Endodermal cell (in vitro differentiated cells): Measurements from ENCODE around the gene MED17. TPM values are rescaled to one million over a fixed set of nuclear protein-coding genes. Genes with fewer than 3 reads are reported as not detected.
"Not testable (repeated sequence)": the region's sequence is repeated elsewhere in the genome, so short reads cannot be mapped to it uniquely, and the experiment has no call there.

Source experiments
- DNase-seq: peaks from one replicate; pipeline ENCODE4 v3.0.0-alpha.2; 2017
- H3K27ac ChIP-seq: 2 replicates; pipeline ENCODE4 v1.5.1; 2013; ENCODE audit warnings: mild to moderate bottlenecking, low read depth, low read length, moderate library complexity
- H3K27me3 ChIP-seq: 2 replicates; pipeline ENCODE4 v1.6.1; 2013; ENCODE audit warnings: mild to moderate bottlenecking, low read length, moderate library complexity; ENCODE audit not compliant: insufficient read depth, control insufficient read depth, poor library complexity, severe bottlenecking
- H3K36me3 ChIP-seq: 2 replicates; pipeline ENCODE4 v1.7.0; 2013; ENCODE audit warnings: mild to moderate bottlenecking, low read length, moderate library complexity; ENCODE audit not compliant: control insufficient read depth, insufficient read depth
- H3K4me1 ChIP-seq: one replicate; pipeline ENCODE4 v1.7.0; 2013; ENCODE audit warnings: low read length; ENCODE audit not compliant: control insufficient read depth, insufficient read depth
- H3K4me3 ChIP-seq: 2 replicates; pipeline ENCODE4 v1.5.1; 2013; ENCODE audit warnings: mild to moderate bottlenecking, low read length, moderate library complexity
- H3K9ac ChIP-seq: 2 replicates; pipeline ENCODE4 v1.6.1; 2013; ENCODE audit warnings: mild to moderate bottlenecking, low read length, moderate library complexity; ENCODE audit not compliant: poor library complexity, severe bottlenecking; ENCODE audit errors: extremely low read depth
- H3K9me3 ChIP-seq: 2 replicates; pipeline ENCODE4 v1.6.1; 2013; ENCODE audit warnings: mild to moderate bottlenecking, low read length, moderate library complexity; ENCODE audit not compliant: control insufficient read depth
- H3K27ac Mint-ChIP-seq: 2 replicates; pipeline ENCODE4 v1.8.0; 2020; ENCODE audit warnings: mixed read lengths
- H3K27me3 Mint-ChIP-seq: 2 replicates; pipeline ENCODE4 v1.8.0; 2021; ENCODE audit warnings: mild to moderate bottlenecking, mixed read lengths; ENCODE audit not compliant: insufficient read depth
- H3K36me3 Mint-ChIP-seq: 2 replicates; pipeline ENCODE4 v1.8.0; 2020; ENCODE audit warnings: low read depth, mixed read lengths
- H3K4me1 Mint-ChIP-seq: 2 replicates; pipeline ENCODE4 v1.8.0; 2020; ENCODE audit warnings: mixed read lengths
- H3K4me3 Mint-ChIP-seq: 2 replicates; pipeline ENCODE4 v1.8.0; 2020; ENCODE audit warnings: mild to moderate bottlenecking, moderate library complexity, mixed read lengths
- H3K9me3 Mint-ChIP-seq: 2 replicates; pipeline ENCODE4 v1.8.0; 2020; ENCODE audit warnings: mild to moderate bottlenecking, mixed read lengths
- WGBS, 2 experiments: methylation state at CpG; one replicate each; pipeline versions ENCODE4 v1.1.5 to v1.1.7; 2013; ENCODE audit warnings: missing lambda C conversion rate in 2 of 2, mixed read lengths in 1 of 2; ENCODE audit not compliant: insufficient coverage in 1 of 2, insufficient read length in 1 of 2; 5-methylcytosine and 5-hydroxymethylcytosine counted together
- total RNA-seq, 2 donors: library from RNA; stranded (reverse); fragmentation: NEBNext Ultra II Directional in 1 of 2; extraction: Animal tissue kit (Norgen Biotek cat#: 25700) in 1 of 2; gene quantifications; 2 replicates in 1 of 2; 3 replicates in 1 of 2; pipeline ENCODE4 v1.2.1, GENCODE V29; 2021
- TF ChIP-seq, protein P1 (sequence below): fragments of 200-600 bp; sonication (generic); conservative IDR thresholded peaks from 2 replicates; pipeline ENCODE4 v1.5.0; 2021; ENCODE audit warnings: antibody characterized with exemption, mild to moderate bottlenecking

MED17 gene
- total RNA-seq, 2 donors from 2014 or later = 40.6 to 46.2 TPM

DNA sequence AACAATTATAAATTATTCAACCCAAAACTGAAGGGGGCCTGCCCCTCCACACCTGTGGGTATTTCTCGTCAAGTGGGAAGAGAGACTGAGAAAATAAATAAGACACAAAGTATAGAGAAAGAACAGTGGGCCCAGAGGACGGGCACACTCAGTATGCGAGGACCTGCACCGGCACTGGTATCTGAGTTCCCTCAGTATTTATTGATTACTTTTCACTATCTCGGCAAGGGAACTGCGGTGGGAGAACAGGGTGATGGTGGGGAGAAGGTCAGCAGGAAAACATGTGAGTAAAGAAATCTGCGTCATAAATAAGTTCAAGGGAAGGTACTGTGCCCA is 39.4 kb upstream of the MED17 start:
- no peaks in the 10 kb centered on the region for H3K9me3 ChIP-seq
- no peak for DNase-seq
- peak overlapping the region; percentile 50 for H3K27ac Mint-ChIP-seq

DNA sequence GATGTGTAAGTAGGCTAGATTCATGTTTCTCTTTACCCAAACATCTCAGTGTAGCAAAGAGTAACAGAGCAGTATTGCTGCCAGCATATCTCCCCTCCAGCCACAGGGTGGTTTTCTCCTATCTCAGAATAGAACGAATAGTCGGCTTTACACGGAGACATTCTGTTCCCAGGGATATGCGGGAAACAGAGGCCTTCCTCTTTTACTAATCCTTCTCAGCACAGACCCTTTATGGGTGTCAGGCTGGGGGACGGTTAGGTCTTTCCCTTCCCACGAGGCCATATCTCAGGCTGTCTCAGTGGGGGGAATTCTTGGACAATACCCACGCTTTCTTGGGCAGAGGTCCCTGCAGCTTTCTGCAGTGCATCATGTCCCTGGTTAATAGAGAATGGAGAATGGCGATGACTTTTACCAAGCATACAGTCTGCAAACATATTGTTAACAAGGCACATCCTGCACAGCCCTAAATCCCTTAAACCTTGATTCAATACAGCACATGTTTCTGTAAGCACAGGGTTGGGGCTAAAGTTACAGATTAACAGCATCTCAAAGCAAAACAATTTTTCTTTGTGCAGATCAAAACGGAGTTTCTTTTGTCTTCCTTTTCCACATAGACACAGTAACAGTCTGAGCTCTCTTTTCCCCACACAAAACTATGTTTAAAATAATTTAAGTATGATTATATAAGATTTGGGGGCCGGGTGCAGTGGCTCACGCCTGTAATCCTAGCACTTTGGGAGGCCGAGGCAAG is 38.9 kb upstream of the MED17 start:
- peak overlapping the region; percentile 50 for H3K27ac Mint-ChIP-seq
- peak overlapping the region; percentile 10 for H3K27ac ChIP-seq
- peak; percentile 63 for DNase-seq
- not testable (repeated sequence) for H3K9ac ChIP-seq, H3K4me1 ChIP-seq, H3K27me3 Mint-ChIP-seq, H3K27me3 ChIP-seq, H3K9me3 ChIP-seq, H3K36me3 Mint-ChIP-seq, H3K9me3 Mint-ChIP-seq
- H3K4me3 ChIP-seq = peak overlapping the region; percentile 61
- peak overlapping the region; percentile 2 for H3K4me3 Mint-ChIP-seq
- WGBS, 2 experiments = 48 to 59% methylated on average over 7 to 12 of the region's 12 CpGs
- peaks cover 19% of the 10 kb centered on the region for H3K36me3 ChIP-seq
- peaks cover 16% of the 10 kb centered on the region for H3K4me1 Mint-ChIP-seq
- TF ChIP-seq, protein P1, sequence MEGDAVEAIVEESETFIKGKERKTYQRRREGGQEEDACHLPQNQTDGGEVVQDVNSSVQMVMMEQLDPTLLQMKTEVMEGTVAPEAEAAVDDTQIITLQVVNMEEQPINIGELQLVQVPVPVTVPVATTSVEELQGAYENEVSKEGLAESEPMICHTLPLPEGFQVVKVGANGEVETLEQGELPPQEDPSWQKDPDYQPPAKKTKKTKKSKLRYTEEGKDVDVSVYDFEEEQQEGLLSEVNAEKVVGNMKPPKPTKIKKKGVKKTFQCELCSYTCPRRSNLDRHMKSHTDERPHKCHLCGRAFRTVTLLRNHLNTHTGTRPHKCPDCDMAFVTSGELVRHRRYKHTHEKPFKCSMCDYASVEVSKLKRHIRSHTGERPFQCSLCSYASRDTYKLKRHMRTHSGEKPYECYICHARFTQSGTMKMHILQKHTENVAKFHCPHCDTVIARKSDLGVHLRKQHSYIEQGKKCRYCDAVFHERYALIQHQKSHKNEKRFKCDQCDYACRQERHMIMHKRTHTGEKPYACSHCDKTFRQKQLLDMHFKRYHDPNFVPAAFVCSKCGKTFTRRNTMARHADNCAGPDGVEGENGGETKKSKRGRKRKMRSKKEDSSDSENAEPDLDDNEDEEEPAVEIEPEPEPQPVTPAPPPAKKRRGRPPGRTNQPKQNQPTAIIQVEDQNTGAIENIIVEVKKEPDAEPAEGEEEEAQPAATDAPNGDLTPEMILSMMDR = peak; percentile 32

More for the DNA sequence above, 39.4 kb upstream of the MED17 start:
- peaks cover 9% of the 10 kb centered on the region for H3K4me1 ChIP-seq
- H3K4me3 ChIP-seq = peak overlapping the region; percentile 61
- no peak overlapping the region for H3K9ac ChIP-seq
- no peaks in the 10 kb centered on the region for H3K27me3 ChIP-seq
- peak overlapping the region; percentile 10 for H3K27ac ChIP-seq
- H3K27me3 Mint-ChIP-seq = no peaks in the 10 kb centered on the region
- no peak overlapping the region for H3K4me3 Mint-ChIP-seq
- 68 to 76% methylated on average over 4 to 7 of the region's 7 CpGs for WGBS, 2 experiments
- no peaks in the 10 kb centered on the region for H3K9me3 Mint-ChIP-seq
- TF ChIP-seq, protein P1 = no peak
- peaks cover 17% of the 10 kb centered on the region for H3K36me3 ChIP-seq
- peaks cover 17% of the 10 kb centered on the region for H3K4me1 Mint-ChIP-seq
- peaks cover 10% of the 10 kb centered on the region for H3K36me3 Mint-ChIP-seq

DNA sequence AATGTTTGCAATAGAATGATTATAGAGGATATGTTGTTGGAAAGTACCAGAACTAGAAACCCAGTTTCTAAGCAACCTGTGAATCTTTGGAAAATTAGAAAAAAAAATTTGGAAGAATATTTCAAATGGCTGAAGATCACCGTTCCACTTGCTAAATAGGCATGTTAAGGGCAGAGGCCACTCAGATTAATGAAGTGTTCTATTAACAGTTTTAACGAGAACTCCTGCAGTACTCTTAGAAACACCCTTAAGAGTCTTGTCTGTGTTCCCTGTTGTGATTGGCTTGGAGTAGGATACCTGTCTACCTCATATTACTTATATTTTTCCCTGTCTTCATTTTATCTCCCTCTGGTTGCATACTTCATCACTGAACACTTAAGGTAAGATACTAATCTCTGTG is 38.0 kb upstream of the MED17 start:
- Histone ChIP-seq H3K9ac (no peak overlapping the region), H3K36me3 (peaks cover 26% of the 10 kb centered on the region), H3K4me3 (no peak overlapping the region), H3K9me3 (no peaks in the 10 kb centered on the region), H3K4me1 (peaks cover 9% of the 10 kb centered on the region), H3K27me3 (no peaks in the 10 kb centered on the region), H3K27ac (no peak overlapping the region)
- 88 to 95% methylated on average over 2 of the region's 2 CpGs for WGBS, 2 experiments
- Mint-ChIP-seq H3K9me3 (no peaks in the 10 kb centered on the region), H3K27ac (no peak overlapping the region), H3K27me3 (no peaks in the 10 kb centered on the region), H3K36me3 (no peaks in the 10 kb centered on the region), H3K4me1 (peaks cover 16% of the 10 kb centered on the region), H3K4me3 (no peak overlapping the region)
- TF ChIP-seq, protein P1 = no peak
- no peak for DNase-seq
